Fibroblast of villous mesenchyme (primary cell): Measurements from ENCODE around the gene RBM23. TPM values are rescaled to one million over a fixed set of nuclear protein-coding genes. Genes with fewer than 3 reads are reported as not detected.
"Not testable (repeated sequence)": the region's sequence is repeated elsewhere in the genome, so short reads cannot be mapped to it uniquely, and the experiment has no call there.

Experiments
- DNase-seq: peaks from one replicate; pipeline ENCODE4 v3.0.0-alpha.2; 2010; ENCODE audit warnings: low read depth
- H3K4me3 ChIP-seq: 2 replicates; pipeline ENCODE4 v1.5.1; 2011; ENCODE audit warnings: low read depth, mild to moderate bottlenecking, low read length
- total RNA-seq: library from RNA; depleted of rRNA; stranded (reverse); fragments of >200 nt; gene quantifications from 2 replicates; pipeline ENCODE4 v1.2.3, GENCODE V29; 2012
- TF ChIP-seq, protein P1 (sequence below): IDR thresholded peaks from 2 replicates; pipeline ENCODE4 v1.5.1; 2012; ENCODE audit warnings: low read depth, mild to moderate bottlenecking, low read length; ENCODE audit not compliant: insufficient read depth

RBM23 gene
- total RNA-seq, 1 donor, result 60.9 TPM

DNA sequence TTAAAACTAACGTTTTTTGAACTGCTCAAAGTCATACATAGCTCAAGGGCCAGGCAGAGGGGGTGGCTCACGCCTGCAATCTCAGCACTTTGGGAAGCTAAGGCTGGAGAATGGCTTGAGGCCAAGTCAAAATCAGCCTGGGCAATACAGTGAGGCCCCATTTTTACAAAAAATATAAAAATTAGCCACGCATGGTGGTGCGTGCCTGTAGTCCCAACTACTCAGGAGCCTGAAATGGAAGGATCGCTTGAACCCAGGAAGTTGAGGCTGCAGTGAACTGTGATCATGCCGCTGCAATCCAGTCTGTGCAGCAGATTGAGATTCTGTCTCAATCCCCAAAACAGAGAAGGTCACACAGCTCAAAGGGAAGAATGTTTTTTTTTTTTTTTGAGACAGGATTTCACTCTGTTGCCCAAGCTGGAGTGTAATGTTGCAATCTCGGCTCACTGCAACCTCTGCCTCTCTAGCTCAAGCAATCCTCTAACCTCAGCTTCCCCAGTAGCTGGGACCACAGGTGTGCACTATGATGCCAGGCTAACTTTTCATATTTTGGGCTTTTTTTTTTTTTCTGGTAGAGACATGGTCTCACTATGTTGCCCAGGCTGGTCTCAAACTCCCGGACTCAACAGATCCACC, 2.9 kb downstream of the RBM23 start:
- TF ChIP-seq, protein P1, sequence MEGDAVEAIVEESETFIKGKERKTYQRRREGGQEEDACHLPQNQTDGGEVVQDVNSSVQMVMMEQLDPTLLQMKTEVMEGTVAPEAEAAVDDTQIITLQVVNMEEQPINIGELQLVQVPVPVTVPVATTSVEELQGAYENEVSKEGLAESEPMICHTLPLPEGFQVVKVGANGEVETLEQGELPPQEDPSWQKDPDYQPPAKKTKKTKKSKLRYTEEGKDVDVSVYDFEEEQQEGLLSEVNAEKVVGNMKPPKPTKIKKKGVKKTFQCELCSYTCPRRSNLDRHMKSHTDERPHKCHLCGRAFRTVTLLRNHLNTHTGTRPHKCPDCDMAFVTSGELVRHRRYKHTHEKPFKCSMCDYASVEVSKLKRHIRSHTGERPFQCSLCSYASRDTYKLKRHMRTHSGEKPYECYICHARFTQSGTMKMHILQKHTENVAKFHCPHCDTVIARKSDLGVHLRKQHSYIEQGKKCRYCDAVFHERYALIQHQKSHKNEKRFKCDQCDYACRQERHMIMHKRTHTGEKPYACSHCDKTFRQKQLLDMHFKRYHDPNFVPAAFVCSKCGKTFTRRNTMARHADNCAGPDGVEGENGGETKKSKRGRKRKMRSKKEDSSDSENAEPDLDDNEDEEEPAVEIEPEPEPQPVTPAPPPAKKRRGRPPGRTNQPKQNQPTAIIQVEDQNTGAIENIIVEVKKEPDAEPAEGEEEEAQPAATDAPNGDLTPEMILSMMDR, result no peak
- no peak overlapping the region for H3K4me3 ChIP-seq
- peak; percentile 79 for DNase-seq

DNA sequence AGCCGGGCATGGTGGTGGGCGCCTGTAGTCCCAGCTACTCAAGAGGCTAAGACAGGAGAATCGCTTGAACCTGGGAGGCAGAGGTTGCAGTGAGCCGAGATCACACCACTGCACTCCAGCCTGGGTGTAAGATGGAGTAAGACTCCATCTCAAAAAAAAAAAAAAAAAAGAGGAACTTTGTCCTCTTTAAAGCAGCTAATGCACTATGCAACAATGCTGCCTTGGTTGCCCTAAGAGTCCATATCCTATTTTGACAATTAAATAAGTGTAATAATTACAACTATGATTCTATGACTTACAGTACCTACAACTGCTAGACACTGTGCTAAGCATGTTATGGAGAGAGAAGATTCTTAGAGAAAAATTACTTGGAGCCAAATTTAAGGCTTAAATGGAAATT, 4.1 kb downstream of the RBM23 start:
- DNase-seq, H3K4me3 ChIP-seq: not testable (repeated sequence)

DNA sequence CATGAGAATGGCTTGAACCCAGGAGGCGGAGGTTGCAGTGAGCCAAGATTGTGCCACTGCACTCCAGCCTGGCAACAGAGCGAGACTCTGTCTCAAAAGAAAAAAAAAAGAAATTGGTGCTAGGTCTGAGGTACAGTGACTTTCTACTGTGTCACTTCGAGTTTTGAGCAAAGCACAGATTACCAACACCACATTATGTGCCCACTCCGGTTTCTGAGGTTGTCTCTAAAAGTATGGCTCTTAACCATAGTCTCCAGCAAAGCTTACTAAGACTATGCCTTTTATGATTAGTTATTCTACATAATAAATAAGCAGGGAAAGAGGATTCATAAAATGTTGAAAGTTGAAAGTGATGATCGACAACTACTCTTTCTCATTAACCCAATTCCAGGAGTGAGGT, 8.0 kb downstream of the RBM23 start:
- DNase-seq, result no peak
- TF ChIP-seq, protein P1, result no peak
- H3K4me3 ChIP-seq, result no peak overlapping the region

DNA sequence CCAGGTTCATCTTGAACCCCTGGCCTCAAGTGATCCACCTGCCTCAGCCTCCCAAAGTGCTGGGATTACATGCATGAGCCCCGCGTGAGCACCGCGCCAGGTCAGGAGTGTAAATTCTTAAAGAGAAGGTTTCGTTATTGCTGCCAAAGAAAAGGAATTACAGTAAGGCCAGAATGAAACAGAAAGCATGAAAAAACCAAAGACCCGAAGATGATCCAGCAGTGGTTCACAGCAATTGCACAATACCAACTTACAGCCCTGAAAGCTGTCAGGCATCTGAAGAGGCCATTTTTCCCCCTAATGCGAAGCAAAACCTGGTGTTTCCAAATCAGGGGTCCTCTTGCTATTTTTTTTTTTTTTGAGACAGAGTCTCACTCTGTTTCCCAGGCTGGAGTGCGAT, 10.3 kb downstream of the RBM23 start:
- DNase-seq, result peak; percentile 84
- no peak overlapping the region for H3K4me3 ChIP-seq
- TF ChIP-seq, protein P1, result no peak

DNA sequence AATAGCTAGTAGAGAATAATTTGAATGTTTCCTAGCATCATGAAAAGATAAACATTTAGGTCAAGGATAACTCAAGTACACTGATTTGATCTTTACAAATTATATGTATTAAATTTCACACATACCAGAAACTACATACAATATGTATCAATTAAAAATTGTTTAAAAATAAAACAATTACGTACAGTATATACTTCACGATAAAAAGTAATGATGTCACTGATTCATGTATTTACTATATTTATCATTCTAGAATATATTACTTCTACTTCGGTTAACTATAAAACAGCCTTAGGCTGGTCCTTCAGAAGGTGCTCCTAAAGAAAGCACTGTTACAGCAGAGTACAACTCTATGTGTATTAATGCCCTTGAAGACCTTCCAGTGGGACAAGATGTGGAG, 11.5 kb downstream of the RBM23 start:
- no peak overlapping the region for H3K4me3 ChIP-seq
- TF ChIP-seq, protein P1, result no peak
- no peak for DNase-seq

DNA sequence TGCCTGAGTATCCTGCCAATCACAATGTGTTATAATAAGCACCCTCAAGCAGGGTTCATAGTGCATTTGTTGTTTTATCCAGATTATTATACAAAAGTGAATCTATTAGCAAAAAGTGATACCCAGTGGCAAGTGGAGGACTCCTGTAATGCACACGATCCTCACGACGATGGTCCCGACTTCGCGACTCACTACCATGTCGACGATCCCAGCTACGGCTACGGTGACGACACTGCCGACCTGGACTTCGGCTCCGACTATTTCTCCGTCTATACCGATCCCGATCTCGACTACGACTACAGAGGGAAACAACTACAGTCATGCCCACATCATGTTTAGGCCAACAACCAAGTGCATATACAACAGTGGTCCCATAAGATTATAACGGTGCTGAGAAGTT, 12.9 kb downstream of the RBM23 start:
- TF ChIP-seq, protein P1, result no peak
- no peak for DNase-seq
- no peak overlapping the region for H3K4me3 ChIP-seq

DNA sequence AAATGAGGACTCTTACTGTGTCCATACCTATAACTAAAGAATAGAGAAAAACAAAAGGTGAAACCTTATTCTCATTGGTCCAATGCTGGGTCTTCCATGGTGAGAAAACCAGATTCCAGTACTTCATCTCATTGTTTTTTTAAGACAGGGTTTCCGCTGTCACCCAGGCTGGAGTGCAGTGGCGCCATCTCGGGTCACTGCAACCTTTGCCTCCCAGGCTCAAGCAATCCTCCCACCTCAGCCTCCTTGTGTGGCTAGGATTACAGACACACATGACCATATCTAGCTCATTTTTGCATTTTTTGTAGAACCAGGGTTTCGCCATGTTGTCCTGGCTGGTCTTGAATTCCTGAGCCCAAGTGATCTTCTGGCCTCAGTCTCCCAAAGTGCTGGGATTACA, 13.3 kb downstream of the RBM23 start:
- TF ChIP-seq, protein P1, result no peak
- H3K4me3 ChIP-seq, result no peak overlapping the region
- DNase-seq, result no peak
